ENCODE measurements around the gene BDKRB2. TPM values are rescaled to one million over a fixed set of nuclear protein-coding genes. Genes with fewer than 3 reads are reported as not detected.
"Not testable (repeated sequence)": the region's sequence is repeated elsewhere in the genome, so short reads cannot be mapped to it uniquely, and the experiment has no call there.

BDKRB2 gene
- total RNA-seq, 1 experiment from 2014 or later: 3.0 TPM

- no peak for DNase-seq
- H3K27me3 ChIP-seq (ENCODE audit: control insufficient read depth, insufficient read depth, low read length): no peaks in the 10 kb centered on the region
- H3K36me3 ChIP-seq (replicated peaks; ENCODE audit: control insufficient read depth, insufficient read depth, low read length): no peaks in the 10 kb centered on the region
- no peak overlapping the region for H3K4me3 ChIP-seq (ENCODE audit: insufficient read depth, low read depth, low read length)
Measured at GRCh38 chr14:96239711-96240141, 35.1 kb downstream of the BDKRB2 start.

- H3K27me3 ChIP-seq (ENCODE audit: control insufficient read depth, insufficient read depth, low read length): no peaks in the 10 kb centered on the region
- DNase-seq: no peak
- no peaks in the 10 kb centered on the region for H3K36me3 ChIP-seq (replicated peaks; ENCODE audit: control insufficient read depth, insufficient read depth, low read length)
- no peak overlapping the region for H3K4me3 ChIP-seq (ENCODE audit: insufficient read depth, low read depth, low read length)
Measured at GRCh38 chr14:96240641-96241040, 36.0 kb downstream of the BDKRB2 start.

- Histone ChIP-seq H3K4me3 (ENCODE audit: insufficient read depth, low read depth, low read length) (no peak overlapping the region), H3K27me3 (ENCODE audit: control insufficient read depth, insufficient read depth, low read length) (no peaks in the 10 kb centered on the region), H3K36me3 (replicated peaks; ENCODE audit: control insufficient read depth, insufficient read depth, low read length) (no peaks in the 10 kb centered on the region)
- no peak for DNase-seq
Measured at GRCh38 chr14:96242126-96242525, 37.5 kb downstream of the BDKRB2 start.

GRCh38 chr14:96243785-96244184 lies 39.1 kb downstream of the BDKRB2 start:
- no peaks in the 10 kb centered on the region for H3K36me3 ChIP-seq (replicated peaks; ENCODE audit: control insufficient read depth, insufficient read depth, low read length)
- no peaks in the 10 kb centered on the region for H3K27me3 ChIP-seq (ENCODE audit: control insufficient read depth, insufficient read depth, low read length)
- DNase-seq: no peak
- no peak overlapping the region for H3K4me3 ChIP-seq (ENCODE audit: insufficient read depth, low read depth, low read length)

- not testable (repeated sequence) for DNase-seq; H3K4me3 ChIP-seq (ENCODE audit: insufficient read depth, low read depth, low read length); H3K36me3 ChIP-seq (replicated peaks; ENCODE audit: control insufficient read depth, insufficient read depth, low read length); H3K27me3 ChIP-seq (ENCODE audit: control insufficient read depth, insufficient read depth, low read length)
Measured at GRCh38 chr14:96245074-96245473, 40.4 kb downstream of the BDKRB2 start.

- DNase-seq: no peak
- no peak overlapping the region for H3K4me3 ChIP-seq (ENCODE audit: insufficient read depth, low read depth, low read length)
Measured at GRCh38 chr14:96245710-96246538, 41.3 kb downstream of the BDKRB2 start.

GRCh38 chr14:96246539-96246847 lies 41.9 kb downstream of the BDKRB2 start:
- H3K36me3 ChIP-seq (replicated peaks; ENCODE audit: control insufficient read depth, insufficient read depth, low read length): no peaks in the 10 kb centered on the region
- H3K27me3 ChIP-seq (ENCODE audit: control insufficient read depth, insufficient read depth, low read length): no peaks in the 10 kb centered on the region
- H3K4me3 ChIP-seq (ENCODE audit: insufficient read depth, low read depth, low read length): no peak overlapping the region
- no peak for DNase-seq

More at GRCh38 chr14:96245710-96246538, 41.3 kb downstream of the BDKRB2 start:
- no peaks in the 10 kb centered on the region for H3K27me3 ChIP-seq (ENCODE audit: control insufficient read depth, insufficient read depth, low read length)
- no peaks in the 10 kb centered on the region for H3K36me3 ChIP-seq (replicated peaks; ENCODE audit: control insufficient read depth, insufficient read depth, low read length)

- Histone ChIP-seq H3K36me3 (replicated peaks; ENCODE audit: control insufficient read depth, insufficient read depth, low read length) (no peaks in the 10 kb centered on the region), H3K27me3 (ENCODE audit: control insufficient read depth, insufficient read depth, low read length) (no peaks in the 10 kb centered on the region), H3K4me3 (ENCODE audit: insufficient read depth, low read depth, low read length) (no peak overlapping the region)
- DNase-seq: no peak
Measured at GRCh38 chr14:96247031-96247430, 42.4 kb downstream of the BDKRB2 start.

GRCh38 chr14:96249029-96249428 lies 44.4 kb downstream of the BDKRB2 start:
- DNase-seq: no peak
- no peaks in the 10 kb centered on the region for H3K27me3 ChIP-seq (ENCODE audit: control insufficient read depth, insufficient read depth, low read length)
- H3K36me3 ChIP-seq (replicated peaks; ENCODE audit: control insufficient read depth, insufficient read depth, low read length): no peaks in the 10 kb centered on the region
- H3K4me3 ChIP-seq (ENCODE audit: insufficient read depth, low read depth, low read length): no peak overlapping the region

- Histone ChIP-seq H3K4me3 (ENCODE audit: insufficient read depth, low read depth, low read length) (no peak overlapping the region), H3K27me3 (ENCODE audit: control insufficient read depth, insufficient read depth, low read length) (no peaks in the 10 kb centered on the region), H3K36me3 (replicated peaks; ENCODE audit: control insufficient read depth, insufficient read depth, low read length) (no peaks in the 10 kb centered on the region)
- DNase-seq: no peak
Measured at GRCh38 chr14:96250485-96250884, 45.8 kb downstream of the BDKRB2 start.

GRCh38 chr14:96251656-96252155 lies 47.1 kb downstream of the BDKRB2 start:
- Histone ChIP-seq H3K4me3 (ENCODE audit: insufficient read depth, low read depth, low read length) (no peak overlapping the region), H3K36me3 (replicated peaks; ENCODE audit: control insufficient read depth, insufficient read depth, low read length) (no peaks in the 10 kb centered on the region), H3K27me3 (ENCODE audit: control insufficient read depth, insufficient read depth, low read length) (no peaks in the 10 kb centered on the region)
- DNase-seq: no peak

- DNase-seq: no peak
- Histone ChIP-seq H3K4me3 (ENCODE audit: insufficient read depth, low read depth, low read length) (no peak overlapping the region), H3K36me3 (replicated peaks; ENCODE audit: control insufficient read depth, insufficient read depth, low read length) (no peaks in the 10 kb centered on the region), H3K27me3 (ENCODE audit: control insufficient read depth, insufficient read depth, low read length) (no peaks in the 10 kb centered on the region)
Measured at GRCh38 chr14:96252323-96252998, 47.8 kb downstream of the BDKRB2 start.

GRCh38 chr14:96252999-96253539 lies 48.4 kb downstream of the BDKRB2 start:
- H3K4me3 ChIP-seq (ENCODE audit: insufficient read depth, low read depth, low read length): no peak overlapping the region
- DNase-seq: no peak
- no peaks in the 10 kb centered on the region for H3K27me3 ChIP-seq (ENCODE audit: control insufficient read depth, insufficient read depth, low read length)
- H3K36me3 ChIP-seq (replicated peaks; ENCODE audit: control insufficient read depth, insufficient read depth, low read length): no peaks in the 10 kb centered on the region

GRCh38 chr14:96254687-96255086 lies 50.0 kb downstream of the BDKRB2 start:
- Histone ChIP-seq H3K27me3 (ENCODE audit: control insufficient read depth, insufficient read depth, low read length) (no peaks in the 10 kb centered on the region), H3K36me3 (replicated peaks; ENCODE audit: control insufficient read depth, insufficient read depth, low read length) (no peaks in the 10 kb centered on the region), H3K4me3 (ENCODE audit: insufficient read depth, low read depth, low read length) (no peak overlapping the region)
- DNase-seq: no peak
